Keratinocyte (primary cell): ENCODE measurements around the gene INAVA.

Source experiments
- EZH2 ChIP-seq: IDR thresholded peaks from one replicate; pipeline ENCODE4 v1.6.1; 2012; ENCODE audit warnings: inconsistent platforms, mild to moderate bottlenecking, low read length, moderate library complexity
- TF ChIP-seq, protein P1 (sequence below), 3 experiments: IDR thresholded peaks in 1 of 3; conservative IDR thresholded peaks in 1 of 3; optimal IDR thresholded peaks in 1 of 3; 2 replicates in 2 of 3; 3 replicates in 1 of 3; pipeline versions ENCODE3 to v1.5.1; 2011; ENCODE audit warnings: low read length in 3 of 3, mild to moderate bottlenecking in 3 of 3, moderate library complexity in 2 of 3, control low read depth in 1 of 3, inconsistent platforms in 1 of 3; ENCODE audit not compliant: insufficient read depth in 2 of 3; ENCODE audit errors: extremely low read depth in 1 of 3

DNA sequence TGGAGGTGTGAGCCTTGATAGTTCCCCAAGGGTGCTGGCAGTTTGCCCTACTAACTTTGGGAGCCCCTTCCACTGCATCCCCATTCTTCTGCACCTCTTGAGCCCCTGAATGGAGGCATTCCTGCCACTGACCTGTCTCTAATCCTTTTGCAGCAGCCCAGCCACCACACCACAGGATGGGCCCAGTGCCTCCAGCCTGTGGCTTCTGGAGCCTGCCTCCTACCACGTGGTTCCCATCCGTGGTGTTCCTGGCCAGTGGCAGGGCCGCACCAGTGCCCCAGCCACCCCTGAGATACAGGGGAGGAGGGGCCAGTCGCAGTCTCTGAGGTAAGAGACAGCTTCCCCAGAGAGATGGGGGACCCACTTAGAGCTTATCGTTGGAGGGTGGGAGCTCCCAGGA is 14.4 kb downstream of the INAVA start:
- TF ChIP-seq, protein P1, sequence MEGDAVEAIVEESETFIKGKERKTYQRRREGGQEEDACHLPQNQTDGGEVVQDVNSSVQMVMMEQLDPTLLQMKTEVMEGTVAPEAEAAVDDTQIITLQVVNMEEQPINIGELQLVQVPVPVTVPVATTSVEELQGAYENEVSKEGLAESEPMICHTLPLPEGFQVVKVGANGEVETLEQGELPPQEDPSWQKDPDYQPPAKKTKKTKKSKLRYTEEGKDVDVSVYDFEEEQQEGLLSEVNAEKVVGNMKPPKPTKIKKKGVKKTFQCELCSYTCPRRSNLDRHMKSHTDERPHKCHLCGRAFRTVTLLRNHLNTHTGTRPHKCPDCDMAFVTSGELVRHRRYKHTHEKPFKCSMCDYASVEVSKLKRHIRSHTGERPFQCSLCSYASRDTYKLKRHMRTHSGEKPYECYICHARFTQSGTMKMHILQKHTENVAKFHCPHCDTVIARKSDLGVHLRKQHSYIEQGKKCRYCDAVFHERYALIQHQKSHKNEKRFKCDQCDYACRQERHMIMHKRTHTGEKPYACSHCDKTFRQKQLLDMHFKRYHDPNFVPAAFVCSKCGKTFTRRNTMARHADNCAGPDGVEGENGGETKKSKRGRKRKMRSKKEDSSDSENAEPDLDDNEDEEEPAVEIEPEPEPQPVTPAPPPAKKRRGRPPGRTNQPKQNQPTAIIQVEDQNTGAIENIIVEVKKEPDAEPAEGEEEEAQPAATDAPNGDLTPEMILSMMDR (optimal IDR thresholded peaks at IDR 0.05 in 1 of 3, IDR thresholded peaks at IDR 0.05 in 1 of 3, conservative IDR thresholded peaks at IDR 0.05 in 1 of 3; ENCODE audit: extremely low read depth in 1 of 3, insufficient read depth in 2 of 3, low read length in 3 of 3) = no peak
- no peak for TF ChIP-seq EZH2
